H1 (cell line): ENCODE measurements around the gene LTN1. TPM values are rescaled to one million over a fixed set of nuclear protein-coding genes. Genes with fewer than 3 reads are reported as not detected.

Source experiments
- CTCF ChIA-PET: fragments of 300-600 bp; sonication (Branson Sonifier 250); formaldehyde crosslinking; loops from one replicate; lab custom pipeline; 2021; ENCODE audit not compliant: partially characterized antibody; lab: Charles Lee
- POLR2A ChIA-PET: fragments of 300-600 bp; sonication (Branson Sonifier 250); formaldehyde crosslinking; loops from one replicate; lab custom pipeline; 2021; ENCODE audit warnings: inconsistent platforms; ENCODE audit not compliant: partially characterized antibody; lab: Charles Lee
- DNase-seq, 2 experiments: peaks; one replicate each; pipeline versions ENCODE4 v3.0.0 to v3.0.0-alpha.2; 2010 to 2022; ENCODE audit warnings: low spot score in 2 of 2, low read depth in 1 of 2, mixed read lengths in 1 of 2
- FAIRE-seq: peaks from 2 replicates; lab custom pipeline; 2011; peaks lifted over from hg19 to GRCh38; lab: Jason Lieb, UNC
- H2AFZ ChIP-seq: 2 replicates; pipeline ENCODE4 v1.8.1; 2012; ENCODE audit warnings: low read length, inconsistent platforms
- H2AK5ac ChIP-seq: 2 replicates; pipeline ENCODE4 v1.6.1; 2013; ENCODE audit warnings: low read depth, low read length
- H2BK120ac ChIP-seq: replicated peaks from 2 replicates; pipeline ENCODE3; 2013; ENCODE audit warnings: low read depth, low read length, inconsistent platforms
- H2BK12ac ChIP-seq: 2 replicates; pipeline ENCODE4 v1.6.1; 2013; ENCODE audit warnings: low read depth, low read length
- H2BK15ac ChIP-seq: 2 replicates; pipeline ENCODE4 v1.6.1; 2013; ENCODE audit warnings: low read length
- H2BK20ac ChIP-seq: 2 replicates; pipeline ENCODE4 v1.6.1; 2013; ENCODE audit warnings: low read length
- H2BK5ac ChIP-seq: 2 replicates; pipeline ENCODE4 v1.6.1; 2013; ENCODE audit warnings: low read depth, low read length
- H3K14ac ChIP-seq: 2 replicates; pipeline ENCODE4 v1.6.1; 2013; ENCODE audit warnings: inconsistent platforms; ENCODE audit not compliant: insufficient read length
- H3K18ac ChIP-seq: 2 replicates; pipeline ENCODE4 v1.6.1; 2013; ENCODE audit warnings: low read length; ENCODE audit errors: extremely low read depth
- H3K23ac ChIP-seq: 2 replicates; pipeline ENCODE4 v1.6.1; 2013; ENCODE audit warnings: inconsistent platforms; ENCODE audit not compliant: insufficient read length
- H3K23me2 ChIP-seq: 2 replicates; pipeline ENCODE4 v1.6.1; 2013; ENCODE audit warnings: low read depth, low read length
- H3K27ac ChIP-seq: 2 replicates; pipeline ENCODE4 v1.6.1; 2011; ENCODE audit warnings: low read depth, low read length, inconsistent platforms
- H3K27me3 ChIP-seq, 4 experiments: replicated peaks in 1 of 4; 1 replicate in 1 of 4; 2 replicates in 3 of 4; pipeline versions ENCODE4 v1.6.1 to v1.8.1; 2011 to 2013; ENCODE audit warnings: low read length in 3 of 4, mild to moderate bottlenecking in 3 of 4, inconsistent platforms in 2 of 4, mixed read lengths in 2 of 4, moderate library complexity in 1 of 4; ENCODE audit not compliant: control insufficient read depth in 3 of 4, insufficient read depth in 3 of 4; ENCODE audit errors: extremely low read depth in 1 of 4
- H3K36me3 ChIP-seq, 4 experiments: 2 replicates each; pipeline versions ENCODE4 v1.6.1 to v1.8.1; 2011 to 2013; ENCODE audit warnings: mild to moderate bottlenecking in 4 of 4, low read length in 3 of 4, moderate library complexity in 2 of 4, control low read depth in 1 of 4, inconsistent platforms in 1 of 4; ENCODE audit not compliant: insufficient read depth in 4 of 4, control insufficient read depth in 2 of 4
- H3K4ac ChIP-seq: replicated peaks from 2 replicates; pipeline ENCODE3; 2013; ENCODE audit warnings: low read length, low read depth, mixed read lengths, inconsistent platforms; ENCODE audit not compliant: insufficient read length
- H3K4me1 ChIP-seq, 4 experiments: replicated peaks in 1 of 4; 1 replicate in 1 of 4; 2 replicates in 3 of 4; pipeline versions ENCODE4 v1.6.1 to v1.8.1; 2011 to 2013; ENCODE audit warnings: low read length in 3 of 4, inconsistent platforms in 2 of 4, mixed read lengths in 1 of 4; ENCODE audit not compliant: insufficient read depth in 4 of 4, control insufficient read depth in 3 of 4
- H3K4me2 ChIP-seq, 2 experiments: 2 replicates each; pipeline versions ENCODE4 v1.6.1 to v1.8.1; 2011 to 2013; ENCODE audit warnings: low read depth in 2 of 2, low read length in 2 of 2, control low read depth in 1 of 2, inconsistent platforms in 1 of 2, mild to moderate bottlenecking in 1 of 2; ENCODE audit not compliant: insufficient read depth in 1 of 2
- H3K4me3 ChIP-seq, 4 experiments: fragments of 200-600, 300-600 bp in 1 of 4; sonication (generic), shearing (Covaris generic), sonication (Bioruptor Twin) in 1 of 4; 2 replicates each; pipeline versions ENCODE4 v1.5.1 to v1.8.1; 2011 to 2016; ENCODE audit warnings: low read length in 4 of 4, low read depth in 3 of 4, control low read depth in 2 of 4, inconsistent platforms in 2 of 4, mild to moderate bottlenecking in 2 of 4, mixed read lengths in 1 of 4, moderate library complexity in 1 of 4; ENCODE audit not compliant: insufficient read depth in 2 of 4; ENCODE audit errors: extremely low read depth in 1 of 4
- H3K56ac ChIP-seq: replicated peaks from 2 replicates; pipeline ENCODE3; 2013; ENCODE audit warnings: low read depth, mild to moderate bottlenecking, mixed read lengths, low read length, inconsistent platforms; ENCODE audit not compliant: insufficient read length
- H3K79me1 ChIP-seq: 2 replicates; pipeline ENCODE4 v1.6.1; 2013; ENCODE audit warnings: low read depth, low read length, control low read depth
- H3K79me2 ChIP-seq, 2 experiments: 2 replicates each; pipeline versions ENCODE4 v1.6.1 to v1.8.1; 2012 to 2013; ENCODE audit warnings: low read length in 2 of 2, mild to moderate bottlenecking in 2 of 2, inconsistent platforms in 1 of 2; ENCODE audit not compliant: insufficient read depth in 2 of 2, control insufficient read depth in 1 of 2
- H3K9ac ChIP-seq, 4 experiments: replicated peaks in 1 of 4; 1 replicate in 1 of 4; 2 replicates in 3 of 4; pipeline versions ENCODE4 v1.6.1 to v1.8.1; 2011 to 2013; ENCODE audit warnings: low read depth in 3 of 4, low read length in 3 of 4, control low read depth in 2 of 4, mild to moderate bottlenecking in 2 of 4, moderate library complexity in 2 of 4, inconsistent platforms in 1 of 4; ENCODE audit errors: extremely low read depth in 1 of 4
- H3K9me3 ChIP-seq, 2 experiments: 2 replicates each; pipeline versions ENCODE4 v1.6.1 to v1.8.1; 2012 to 2013; ENCODE audit warnings: mild to moderate bottlenecking in 2 of 2, moderate library complexity in 2 of 2, control low read depth in 1 of 2, inconsistent platforms in 1 of 2, low read depth in 1 of 2, low read length in 1 of 2, mixed read lengths in 1 of 2; ENCODE audit not compliant: insufficient read depth in 2 of 2
- H4K20me1 ChIP-seq, 2 experiments: replicated peaks in 1 of 2; 2 replicates each; pipeline versions ENCODE3 to v1.8.1; 2011 to 2013; ENCODE audit warnings: inconsistent platforms in 2 of 2, low read length in 2 of 2, mild to moderate bottlenecking in 1 of 2; ENCODE audit not compliant: insufficient read depth in 2 of 2, control insufficient read depth in 1 of 2
- H4K5ac ChIP-seq: 2 replicates; pipeline ENCODE4 v1.6.1; 2013; ENCODE audit warnings: low read length, low read depth, mixed read lengths, inconsistent platforms; ENCODE audit not compliant: insufficient read length
- H4K8ac ChIP-seq: 2 replicates; pipeline ENCODE4 v1.8.0; 2013; ENCODE audit warnings: mild to moderate bottlenecking, moderate library complexity, low read length, inconsistent platforms; ENCODE audit not compliant: insufficient read depth; ENCODE audit errors: extremely low read depth
- H4K91ac ChIP-seq: replicated peaks from 2 replicates; pipeline ENCODE3; 2013; ENCODE audit warnings: low read length, mixed read lengths, inconsistent platforms; ENCODE audit not compliant: insufficient read length
- BCL11A ChIP-seq, 2 experiments: IDR thresholded peaks; one replicate each; pipeline ENCODE4 v1.6.1; 2011; ENCODE audit warnings: low read depth in 2 of 2, low read length in 2 of 2, mild to moderate bottlenecking in 2 of 2
- CTBP2 ChIP-seq: IDR thresholded peaks from 2 replicates; pipeline ENCODE4 v1.7.0; 2011; ENCODE audit warnings: borderline replicate concordance, mild to moderate bottlenecking, moderate library complexity, mixed read lengths, low read length; ENCODE audit not compliant: insufficient read depth, insufficient read length
- EGR1 ChIP-seq: IDR thresholded peaks from 2 replicates; pipeline ENCODE4 v1.6.1; 2011; ENCODE audit warnings: low read depth, low read length, borderline replicate concordance
- FOSL1 ChIP-seq: IDR thresholded peaks from 2 replicates; pipeline ENCODE4 v1.6.1; 2011; ENCODE audit warnings: mild to moderate bottlenecking, low read depth, low read length, moderate library complexity; ENCODE audit not compliant: insufficient read depth
- GTF2F1 ChIP-seq: IDR thresholded peaks from 2 replicates; pipeline ENCODE4 v1.6.1; 2012; ENCODE audit warnings: low read depth, low read length, improper control_type of control experiment, borderline replicate concordance
- HDAC2 ChIP-seq, 2 experiments: fragments of 300-600 bp in 1 of 2; sonication (generic) in 1 of 2; IDR thresholded peaks; 2 replicates each; pipeline ENCODE4 v1.6.1; 2011 to 2012; ENCODE audit warnings: low read depth in 2 of 2, low read length in 2 of 2, mild to moderate bottlenecking in 2 of 2, moderate library complexity in 2 of 2, borderline replicate concordance in 1 of 2, inconsistent platforms in 1 of 2
- JUN ChIP-seq: IDR thresholded peaks from 2 replicates; pipeline ENCODE4 v1.6.1; 2011; ENCODE audit warnings: low read depth, mild to moderate bottlenecking, improper control_type of control experiment, low read length
- SIRT6 ChIP-seq: IDR thresholded peaks from one replicate; pipeline ENCODE4 v1.7.1; 2012; ENCODE audit warnings: low read length, inconsistent platforms
- SIX5 ChIP-seq: IDR thresholded peaks from 2 replicates; pipeline ENCODE4 v1.6.1; 2011; ENCODE audit warnings: mild to moderate bottlenecking, low read depth, low read length
- SRF ChIP-seq: IDR thresholded peaks from 2 replicates; pipeline ENCODE4 v1.6.1; 2011; ENCODE audit warnings: mild to moderate bottlenecking, low read depth, low read length, moderate library complexity
- TBP ChIP-seq: IDR thresholded peaks from 2 replicates; pipeline ENCODE4 v1.6.1; 2011; ENCODE audit warnings: low read depth, low read length, improper control_type of control experiment
- WGBS, 2 experiments: shearing (Covaris generic) in 1 of 2; methylation state at CpG; one replicate each; pipeline versions ENCODE4 v1.1.6 to v1.1.7; 2013 to 2015; ENCODE audit warnings: low lambda C conversion rate in 2 of 2, mixed read lengths in 2 of 2, inconsistent platforms in 1 of 2, low coverage in 1 of 2, missing lambda C conversion rate in 1 of 2; ENCODE audit not compliant: insufficient replicate concordance in 2 of 2, insufficient coverage in 1 of 2, insufficient read length in 1 of 2; ENCODE audit errors: extremely low coverage in 1 of 2, missing lambda C conversion rate in 1 of 2; 5-methylcytosine and 5-hydroxymethylcytosine counted together
- polyA plus RNA-seq, 7 experiments: library from polyadenylated mRNA; depleted of rRNA in 3 of 7; stranded (reverse) in 5 of 7; unstranded in 2 of 7; fragments of >200 nt in 5 of 7; fragments of 200-250 nt in 2 of 7; gene quantifications; 1 replicate in 5 of 7; 2 replicates in 1 of 7; 4 replicates in 1 of 7; pipeline versions ENCODE4 v1.2.1 to v1.2.3, GENCODE V29; 2011 to 2013; ENCODE audit warnings: missing spikeins in 2 of 7, mixed read lengths in 2 of 7
- total RNA-seq: library from RNA; stranded (reverse); fragmentation: NEBNext Ultra II Directional; extraction: Animal tissue kit (Norgen Biotek cat#: 25700); gene quantifications from 2 replicates; pipeline ENCODE4 v1.2.1, GENCODE V29; 2021
- TF ChIP-seq, protein P1 (sequence below): IDR thresholded peaks from 2 replicates; pipeline ENCODE4 v1.6.1; 2011; ENCODE audit warnings: low read depth, mild to moderate bottlenecking, low read length; ENCODE audit not compliant: insufficient read depth

Gene LTN1
- total and polyA plus RNA-seq, 2 of the 8 experiments (the other 6 are each of a cell fraction or from before 2014, with no cell fraction given), result 3.2 to 23.5 TPM

DNA sequence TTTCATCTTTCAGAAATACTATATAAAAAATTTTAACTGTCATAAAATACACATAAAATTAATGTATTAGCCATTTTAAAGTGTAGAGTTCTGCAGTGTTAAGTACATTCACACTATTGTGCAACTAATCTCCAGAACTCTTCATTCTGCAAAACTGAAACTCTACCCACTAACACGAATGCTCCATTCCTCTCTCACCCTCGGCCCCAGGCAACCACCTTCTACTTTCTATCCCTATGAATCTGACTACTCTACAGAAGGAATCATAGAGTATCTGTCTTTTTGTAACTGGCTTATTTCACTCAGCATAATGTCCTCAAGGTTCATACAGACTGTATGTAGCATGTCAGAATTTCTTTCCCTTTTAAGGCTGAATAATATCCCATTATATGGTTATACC is 43.4 kb downstream of the LTN1 start:
- Histone ChIP-seq H3K9ac (no peak overlapping the region), H3K23me2 (no peaks in the 10 kb centered on the region), H2AK5ac (no peak overlapping the region), H4K20me1 (no peaks in the 10 kb centered on the region), H4K5ac (no peak overlapping the region), H3K56ac (no peak overlapping the region), H2AFZ (no peak overlapping the region), H3K27ac (no peak overlapping the region), H3K27me3 (no peaks in the 10 kb centered on the region), H4K8ac (no peak overlapping the region), H3K14ac (no peak overlapping the region), H3K9me3 (no peaks in the 10 kb centered on the region), H3K79me2 (no peaks in the 10 kb centered on the region), H3K4me2 (no peak overlapping the region), H3K79me1 (no peaks in the 10 kb centered on the region), H2BK5ac (no peak overlapping the region), H2BK20ac (no peak overlapping the region), H2BK12ac (no peak overlapping the region), H3K23ac (no peak overlapping the region), H3K18ac (no peak overlapping the region), H3K4ac (no peak overlapping the region), H2BK120ac (no peak overlapping the region), H4K91ac (no peak overlapping the region), H3K4me3 (no peak overlapping the region), H3K36me3 (peaks cover 0 to 27% (median 11%) of the 10 kb centered on the region in 4 experiments; a peak in 6 of 8 replicates), H2BK15ac (no peak overlapping the region), H3K4me1 (no peaks in the 10 kb centered on the region)
- POLR2A ChIA-PET, result no interaction called here
- no peak for DNase-seq
- WGBS, 2 experiments, result 93% methylated on average over 2 of the region's 2 CpGs; no CpG with 5 or more reads in 1 of the 2 experiments
- CTCF ChIA-PET, result no interaction called here
- no peak for FAIRE-seq
- TF ChIP-seq JUN (no peak), GTF2F1 (no peak), TBP (no peak), HDAC2 (IDR thresholded peaks at IDR 0.05; ENCODE audit: borderline replicate concordance in 1 of 2, low read depth in 2 of 2, low read length in 2 of 2) (no peak), SIX5 (no peak), FOSL1 (no peak), SIRT6 (no peak), CTBP2 (no peak), BCL11A (IDR thresholded peaks at IDR 0.05; ENCODE audit: low read depth in 2 of 2, low read length in 2 of 2) (no peak), EGR1 (no peak), SRF (no peak)
- TF ChIP-seq, protein P1, sequence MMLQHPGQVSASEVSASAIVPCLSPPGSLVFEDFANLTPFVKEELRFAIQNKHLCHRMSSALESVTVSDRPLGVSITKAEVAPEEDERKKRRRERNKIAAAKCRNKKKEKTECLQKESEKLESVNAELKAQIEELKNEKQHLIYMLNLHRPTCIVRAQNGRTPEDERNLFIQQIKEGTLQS, result no peak
